NCI-H2029 treated with DMSO at 0.1 percent for 48 hours (cell line): ENCODE data around the gene CDH13.

Source experiments
- DNase-seq: peaks from one replicate; lab custom pipeline; 2025; lab: John Stamatoyannopoulos, UW

Gene CDH13

DNA sequence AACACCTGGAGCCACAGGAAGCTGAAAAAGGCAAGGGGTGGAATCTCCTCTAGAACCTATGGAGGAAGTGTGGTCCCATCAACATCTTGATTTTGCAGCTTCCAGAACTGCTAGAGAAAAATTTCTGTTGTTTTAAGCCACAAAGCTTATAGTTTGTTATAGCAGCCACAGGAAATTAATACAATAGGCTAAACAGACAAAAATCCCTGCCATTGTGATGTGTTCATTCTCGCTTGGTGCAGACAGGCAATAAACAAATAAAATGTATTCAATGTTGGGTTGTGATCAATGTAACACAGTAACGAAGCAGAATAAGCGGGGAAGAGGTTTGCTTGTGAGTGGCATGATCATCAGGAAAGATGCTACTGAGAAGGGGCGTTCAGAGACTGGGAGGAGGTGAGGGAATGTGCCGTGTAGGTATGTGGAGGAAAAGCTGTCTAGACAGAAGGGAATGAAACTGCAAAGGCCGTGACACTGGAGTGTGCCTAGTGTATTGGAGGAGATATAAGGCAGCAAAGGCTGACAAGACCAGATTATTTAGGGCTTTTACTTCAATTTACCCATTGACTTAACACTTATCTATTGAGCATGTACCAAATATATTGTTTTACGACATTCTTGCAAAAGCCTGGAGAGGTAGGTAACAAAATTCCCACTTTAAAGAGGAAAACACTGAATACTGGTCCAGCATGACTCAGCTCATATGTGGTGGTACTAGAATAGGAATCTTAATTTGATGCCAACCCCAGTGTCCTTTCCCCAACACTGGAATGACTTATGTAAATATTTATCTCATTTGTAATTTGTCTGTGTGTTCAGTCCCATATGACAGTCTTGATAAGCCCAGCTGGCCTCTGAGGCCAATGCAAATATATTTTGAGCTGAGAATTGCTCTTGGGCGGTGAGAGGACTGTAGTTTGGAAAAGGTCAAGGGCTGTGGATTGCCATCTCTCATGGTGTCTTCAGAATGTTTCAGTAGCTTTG lies 375.9 kb downstream of the CDH13 start:
- peak; percentile 90 for DNase-seq

DNA sequence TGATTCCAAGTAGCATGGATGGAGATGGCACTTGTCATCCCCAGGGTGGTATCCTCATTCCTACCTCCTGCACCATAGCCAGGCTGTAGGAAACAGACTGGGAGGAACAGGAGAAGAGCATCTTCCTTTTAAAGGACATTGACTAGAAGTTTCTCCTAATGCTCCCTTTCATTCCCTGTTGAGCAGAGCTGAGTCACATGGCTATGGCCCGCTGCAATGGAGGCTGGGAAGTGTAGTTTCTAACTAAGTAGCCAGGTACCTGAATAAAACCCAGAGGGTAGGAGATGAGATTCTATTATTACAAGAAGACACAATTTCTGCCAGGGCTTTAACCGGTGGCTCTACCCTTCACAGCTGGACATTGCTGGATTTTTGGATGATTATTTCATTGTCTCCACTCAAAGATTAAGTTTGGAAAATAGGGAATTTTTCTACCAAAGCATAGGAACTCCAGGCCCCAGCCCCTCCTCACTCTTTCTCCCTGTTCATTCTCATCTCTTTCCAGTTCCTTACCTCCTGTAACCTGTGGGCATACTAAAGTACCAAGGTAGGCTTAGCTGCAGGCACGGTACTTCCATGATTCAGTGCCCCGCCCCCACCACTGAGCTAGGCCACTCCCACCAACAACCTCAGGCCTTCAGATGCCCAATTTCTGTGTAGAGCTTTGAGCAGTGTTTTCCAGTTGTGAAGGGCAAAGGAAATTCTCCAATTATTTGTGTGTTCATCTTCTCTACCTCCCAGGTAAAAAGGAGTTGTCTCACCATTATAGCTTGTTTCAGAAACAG lies 378.3 kb downstream of the CDH13 start:
- DNase-seq = no peak

- DNase-seq = no peak
These were observed 378.9 kb downstream of the CDH13 start for GRCh38 chr16:83005653-83006160.

DNA sequence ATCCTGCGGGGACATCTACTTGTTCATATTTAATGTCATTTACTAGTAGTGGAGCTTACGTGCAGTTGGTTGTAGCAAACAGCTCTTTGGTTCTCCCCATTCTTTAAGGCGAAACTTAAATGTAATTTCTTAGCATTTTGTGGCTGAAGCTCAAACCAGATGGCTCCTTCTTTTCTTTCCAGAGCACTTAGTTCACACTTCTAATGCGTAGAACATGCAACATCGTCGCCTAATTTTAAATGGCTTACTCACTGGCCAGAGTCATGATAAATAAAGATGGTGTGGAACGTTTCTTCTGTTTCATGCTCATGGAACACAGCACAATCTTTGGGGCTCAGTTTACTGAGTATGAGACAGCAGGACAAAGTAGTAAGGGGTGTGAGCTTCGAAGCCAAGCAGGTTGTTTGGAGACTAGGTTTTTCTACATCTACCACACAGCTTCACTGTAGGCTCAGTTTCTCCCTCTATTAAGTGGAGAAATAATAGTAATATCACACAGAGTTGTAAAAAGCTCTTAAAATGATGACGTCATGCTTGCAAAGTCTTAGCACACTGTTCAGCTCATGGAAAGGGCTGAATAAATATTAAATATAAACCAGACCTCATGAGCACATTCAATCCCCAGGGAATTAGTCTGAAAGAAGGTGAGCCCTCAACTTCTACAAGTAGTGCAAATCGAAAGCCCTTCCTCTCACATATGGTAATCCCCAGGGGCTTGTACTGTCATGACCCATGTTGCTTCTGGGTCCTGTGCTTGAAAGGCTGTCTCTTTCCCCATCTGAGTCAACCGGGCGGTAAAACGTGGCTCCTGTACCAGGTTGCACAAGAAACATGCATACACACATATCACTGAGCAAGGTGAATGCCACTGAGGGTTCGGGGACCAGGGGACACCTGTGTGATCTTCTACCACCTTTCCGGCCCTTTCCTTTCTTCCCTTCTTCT lies 384.3 kb downstream of the CDH13 start:
- no peak for DNase-seq

GRCh38 chr16:83011939-83012338 lies 385.2 kb downstream of the CDH13 start:
- no peak for DNase-seq

GRCh38 chr16:83013071-83013470 lies 386.3 kb downstream of the CDH13 start:
- DNase-seq = no peak

GRCh38 chr16:83019963-83020362 lies 393.2 kb downstream of the CDH13 start:
- DNase-seq = no peak

GRCh38 chr16:83021045-83021444 lies 394.3 kb downstream of the CDH13 start:
- DNase-seq = no peak

DNA sequence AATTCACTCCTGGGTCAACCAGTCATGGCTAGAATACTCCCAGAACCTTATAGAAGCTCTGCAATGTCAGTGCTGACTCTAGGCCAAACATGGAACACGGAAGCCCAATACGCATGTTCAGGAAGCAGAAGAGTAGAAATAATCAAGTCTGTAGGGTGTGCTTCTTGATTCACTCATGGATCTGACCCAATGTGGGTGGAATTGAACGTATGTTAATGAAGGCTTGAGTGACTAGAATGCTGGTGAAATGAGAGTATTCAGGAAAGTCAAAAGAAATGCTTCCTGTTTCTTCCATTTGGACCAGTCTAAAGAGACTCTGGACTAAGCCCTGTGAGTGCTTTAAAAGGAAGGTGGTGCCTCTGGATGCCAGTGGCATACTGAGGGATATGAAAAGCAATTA lies 395.0 kb downstream of the CDH13 start:
- no peak for DNase-seq

DNA sequence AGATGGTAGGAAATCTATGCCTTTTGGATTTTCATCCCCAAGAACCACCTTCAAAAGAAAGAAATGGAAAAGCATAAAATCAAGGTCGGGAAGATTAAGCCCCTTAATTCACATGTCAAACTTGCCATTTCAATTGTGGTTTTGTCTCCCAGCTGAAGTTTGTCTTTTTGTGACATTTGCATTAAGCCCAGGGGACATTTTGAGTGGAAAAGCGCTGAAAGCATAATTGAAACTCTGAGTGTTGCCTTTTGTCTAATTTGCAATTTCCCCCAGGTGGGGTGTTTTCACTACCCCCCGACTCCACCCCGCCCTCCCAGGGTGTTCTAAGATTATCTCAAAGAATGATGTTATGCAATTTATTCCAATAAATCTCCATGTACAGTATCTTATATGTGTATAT lies 396.2 kb downstream of the CDH13 start:
- DNase-seq = no peak

DNA sequence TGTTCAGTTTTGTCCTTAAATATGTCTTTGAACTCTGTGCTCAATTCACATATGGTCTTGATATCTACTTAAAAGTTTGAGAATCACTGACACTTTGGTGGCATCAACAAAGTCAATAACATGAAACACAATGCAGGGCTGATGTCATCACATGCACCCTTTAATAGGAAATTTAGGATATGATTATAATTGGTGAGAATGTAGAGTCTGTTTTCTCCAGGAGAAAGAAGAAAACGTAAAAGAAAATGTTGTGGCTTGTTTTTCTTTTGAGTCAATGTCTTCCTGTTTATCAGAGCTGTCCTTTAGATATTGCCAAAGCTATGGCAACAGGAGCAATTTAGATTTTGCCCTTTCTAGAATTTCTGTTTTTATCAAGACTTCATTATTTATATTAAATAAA lies 396.9 kb downstream of the CDH13 start:
- DNase-seq = no peak

GRCh38 chr16:83027973-83028372 lies 401.2 kb downstream of the CDH13 start:
- no peak for DNase-seq

GRCh38 chr16:83029467-83029866 lies 402.7 kb downstream of the CDH13 start:
- DNase-seq = no peak

- peak; percentile 32 for DNase-seq
These were observed 404.8 kb downstream of the CDH13 start for GRCh38 chr16:83031524-83031923.

- no peak for DNase-seq
These were observed 410.3 kb downstream of the CDH13 start for GRCh38 chr16:83037102-83037501.

DNA sequence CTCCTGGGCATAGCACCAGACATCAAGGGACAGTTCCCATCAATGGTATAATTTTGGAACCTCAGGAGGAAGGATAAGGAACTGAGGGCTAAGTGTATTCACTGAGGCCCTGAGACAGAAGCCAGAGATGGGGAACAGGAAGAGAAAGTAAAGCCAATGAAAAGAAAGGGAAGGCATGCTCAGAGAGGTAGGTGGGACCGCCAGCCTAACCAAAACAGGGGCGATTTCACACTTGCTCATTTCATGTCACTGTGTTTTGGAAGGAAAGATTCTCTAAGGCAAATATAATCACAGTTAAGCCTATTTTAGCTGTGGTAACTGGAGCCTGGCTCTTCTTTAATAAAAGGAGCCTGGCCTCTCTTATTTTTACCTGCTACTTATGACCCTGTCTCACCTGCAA lies 411.1 kb downstream of the CDH13 start:
- DNase-seq = no peak

DNA sequence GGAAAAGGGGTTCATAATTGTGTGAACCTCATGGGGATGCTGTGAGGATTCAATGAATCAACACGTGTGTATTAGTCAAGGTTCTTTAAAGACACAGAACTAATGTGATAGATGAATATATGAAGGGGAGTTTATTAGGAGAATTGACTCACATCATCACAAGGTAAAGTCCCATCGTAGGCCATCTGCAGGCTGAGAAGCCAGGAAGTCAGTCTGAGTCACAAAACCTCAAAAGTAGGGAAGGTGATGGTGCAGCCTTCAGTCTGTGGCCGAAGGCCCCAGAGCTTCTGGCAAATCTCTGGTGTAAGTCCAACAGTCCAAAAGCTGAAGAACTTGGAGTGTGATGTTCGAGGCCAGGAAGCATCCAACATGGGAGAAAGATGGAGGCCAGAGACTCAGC lies 413.4 kb downstream of the CDH13 start:
- no peak for DNase-seq

DNA sequence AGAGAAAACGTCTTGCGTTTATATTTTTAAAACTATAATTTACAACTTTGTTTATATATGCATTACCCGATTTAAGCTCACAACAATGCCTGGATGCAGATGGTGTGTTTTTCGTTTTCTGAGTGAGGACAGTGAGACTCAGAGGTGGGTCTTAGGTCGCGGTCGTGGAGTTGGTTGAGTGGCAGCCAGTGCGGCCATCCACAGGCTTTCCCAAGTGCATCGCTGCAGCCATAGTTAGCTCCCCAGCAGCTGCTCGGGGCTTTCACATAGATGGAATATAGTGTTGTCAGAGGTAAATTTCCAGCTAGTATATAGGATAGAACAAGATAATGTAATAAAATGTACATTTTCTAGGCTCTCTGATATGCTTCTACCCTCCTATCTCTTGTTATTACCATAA lies 417.8 kb downstream of the CDH13 start:
- DNase-seq = no peak

DNA sequence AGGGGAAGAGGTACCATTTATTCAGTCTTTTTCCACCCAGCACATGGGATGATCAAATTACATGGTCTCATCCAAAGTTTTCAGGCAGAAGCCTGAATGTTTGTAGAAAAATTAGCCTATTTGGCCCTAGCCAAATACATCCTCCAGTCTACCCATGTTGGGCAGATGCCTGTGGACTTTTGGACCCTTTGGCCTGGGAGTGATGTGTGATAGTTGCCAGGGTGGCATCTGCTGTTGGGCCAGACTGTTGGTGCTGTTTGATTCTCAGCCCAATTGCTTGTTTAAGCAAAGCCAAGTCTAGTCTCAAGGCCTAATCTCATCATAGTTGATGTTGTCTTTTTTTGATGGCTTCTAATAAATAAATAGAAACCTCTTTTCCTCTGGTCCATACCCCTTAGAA lies 419.0 kb downstream of the CDH13 start:
- DNase-seq = no peak

DNA sequence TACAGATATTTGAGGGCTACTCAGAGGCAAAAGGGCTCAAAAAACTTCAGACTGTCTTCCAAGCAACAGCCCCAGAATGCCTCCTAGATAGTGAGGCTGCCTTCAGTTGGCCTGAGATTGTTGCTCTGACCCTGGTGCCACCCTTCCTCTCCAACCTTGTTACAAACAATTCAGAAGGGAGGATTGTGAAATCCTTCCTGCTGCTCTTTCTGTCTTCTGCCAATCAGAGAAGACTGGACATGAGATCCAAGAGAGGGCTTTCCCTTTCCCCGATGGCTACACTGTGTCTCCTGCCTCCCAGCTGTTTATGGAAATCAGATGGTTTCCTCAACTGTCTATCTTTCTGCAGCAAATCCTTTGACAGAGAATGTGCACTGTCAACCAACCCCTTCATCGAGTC lies 419.9 kb downstream of the CDH13 start:
- no peak for DNase-seq

DNA sequence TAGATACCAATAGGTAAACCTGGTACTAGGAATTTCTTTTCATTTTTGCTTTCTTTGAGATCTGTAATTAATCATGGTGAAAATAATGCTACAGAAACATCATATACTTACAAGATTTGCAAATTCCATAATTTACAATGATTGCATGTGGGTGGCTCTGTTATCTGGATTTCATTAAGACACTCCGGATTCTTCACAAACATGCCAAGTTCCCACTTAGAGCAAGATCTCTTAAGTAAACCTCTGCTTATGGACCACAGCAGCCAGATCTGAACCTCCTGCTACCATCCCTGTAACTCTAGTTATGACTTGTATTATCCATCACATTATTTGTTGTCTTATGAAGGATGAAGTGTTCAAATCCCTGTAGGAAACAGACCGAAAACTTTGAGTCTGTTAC lies 424.7 kb downstream of the CDH13 start:
- no peak for DNase-seq

DNA sequence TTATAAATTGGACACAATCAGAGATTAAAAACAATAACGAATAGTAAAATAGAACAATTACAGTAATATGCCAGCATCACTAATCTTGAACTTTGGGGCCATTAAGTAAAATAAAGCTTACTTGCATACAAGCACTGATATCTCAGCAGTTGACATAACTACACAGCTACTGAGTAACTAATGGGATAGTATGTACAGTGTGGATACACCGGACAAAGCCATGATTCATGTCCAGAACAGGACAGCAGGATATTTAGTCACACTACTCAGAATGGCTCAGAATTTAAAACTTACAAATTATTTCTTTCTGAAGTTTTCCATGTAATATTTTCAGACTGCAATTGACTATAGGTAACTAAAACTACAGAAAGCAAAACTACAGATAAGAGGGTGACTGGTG lies 427.5 kb downstream of the CDH13 start:
- DNase-seq = no peak
